HEK293T (cell line): Measurements from ENCODE around the gene IL1R2.

Experiments
- ARNT ChIP-seq: fragments of 450-650 bp; IDR thresholded peaks from 2 replicates; pipeline ENCODE4 v1.6.1; 2017; ENCODE audit warnings: mild to moderate bottlenecking
- FOXA1 ChIP-seq: fragments of 450-650 bp; IDR thresholded peaks from 2 replicates; pipeline ENCODE4 v1.6.1; 2016; ENCODE audit warnings: mild to moderate bottlenecking
- FOXK2 ChIP-seq: fragments of 450-650 bp; IDR thresholded peaks from 2 replicates; pipeline ENCODE4 v1.6.1; 2016; ENCODE audit warnings: mild to moderate bottlenecking
- LEF1 ChIP-seq: fragments of 450-650 bp; IDR thresholded peaks from 2 replicates; pipeline ENCODE4 v1.6.1; 2017; ENCODE audit warnings: mild to moderate bottlenecking, borderline replicate concordance
- SP1 ChIP-seq: fragments of 450-650 bp; IDR thresholded peaks from 2 replicates; pipeline ENCODE4 v1.6.1; 2017
- SUZ12 ChIP-seq: fragments of 450-650 bp; IDR thresholded peaks from 2 replicates; pipeline ENCODE4 v1.6.1; 2016; ENCODE audit warnings: mild to moderate bottlenecking
- TARDBP ChIP-seq: fragments of 450-650 bp; IDR thresholded peaks from 2 replicates; pipeline ENCODE4 v1.6.1; 2016

- no peak for TF ChIP-seq SUZ12
- no peak for TF ChIP-seq FOXK2
- no peak for TF ChIP-seq SP1
- TF ChIP-seq ARNT: no peak
- TF ChIP-seq LEF1: no peak
- no peak for TF ChIP-seq TARDBP
- no peak for TF ChIP-seq FOXA1
Measured at GRCh38 chr2:101967826-101968513, 23.8 kb upstream of the IL1R2 start.
